Osteocyte (in vitro differentiated cells): ENCODE results near the gene PLCB1. TPM values are rescaled to one million over a fixed set of nuclear protein-coding genes. Genes with fewer than 3 reads are reported as not detected.

Source experiments
- DNase-seq: peaks from one replicate; pipeline ENCODE4 v3.0.0; 2021; ENCODE audit warnings: mixed read lengths; ENCODE audit not compliant: unreplicated experiment; ENCODE audit errors: extremely low spot score
- H3K27ac Mint-ChIP-seq: one replicate; pipeline ENCODE4 v1.8.0; 2021; ENCODE audit warnings: mild to moderate bottlenecking, mixed read lengths; ENCODE audit not compliant: unreplicated experiment
- H3K27me3 Mint-ChIP-seq: one replicate; pipeline ENCODE4 v1.8.0; 2021; ENCODE audit warnings: mixed read lengths; ENCODE audit not compliant: unreplicated experiment
- H3K36me3 Mint-ChIP-seq: one replicate; pipeline ENCODE4 v1.8.0; 2021; ENCODE audit warnings: mixed read lengths; ENCODE audit not compliant: unreplicated experiment
- H3K4me1 Mint-ChIP-seq: one replicate; pipeline ENCODE4 v1.8.0; 2021; ENCODE audit warnings: mixed read lengths; ENCODE audit not compliant: unreplicated experiment
- H3K4me3 Mint-ChIP-seq: one replicate; pipeline ENCODE4 v1.8.0; 2021; ENCODE audit warnings: mild to moderate bottlenecking, moderate library complexity, mixed read lengths; ENCODE audit not compliant: unreplicated experiment
- H3K9me3 Mint-ChIP-seq: one replicate; pipeline ENCODE4 v1.8.0; 2021; ENCODE audit warnings: mixed read lengths; ENCODE audit not compliant: unreplicated experiment
- total RNA-seq: library from RNA; stranded (reverse); gene quantifications from 2 replicates; pipeline ENCODE4 v1.2.1, GENCODE V29; 2021
- TF ChIP-seq, protein P1 (sequence below): fragments of 200-600 bp; sonication (generic); IDR thresholded peaks from 2 replicates; pipeline ENCODE4 v1.5.0; 2021; ENCODE audit warnings: antibody characterized with exemption, mild to moderate bottlenecking, moderate library complexity

Gene PLCB1
- total RNA-seq, 1 donor from 2014 or later = 33.3 TPM

- Mint-ChIP-seq H3K36me3 (peaks cover 3% of the 10 kb centered on the region), H3K4me1 (peaks cover 5% of the 10 kb centered on the region), H3K9me3 (no peaks in the 10 kb centered on the region), H3K4me3 (no peak overlapping the region), H3K27ac (no peak overlapping the region), H3K27me3 (no peaks in the 10 kb centered on the region)
- TF ChIP-seq, protein P1, sequence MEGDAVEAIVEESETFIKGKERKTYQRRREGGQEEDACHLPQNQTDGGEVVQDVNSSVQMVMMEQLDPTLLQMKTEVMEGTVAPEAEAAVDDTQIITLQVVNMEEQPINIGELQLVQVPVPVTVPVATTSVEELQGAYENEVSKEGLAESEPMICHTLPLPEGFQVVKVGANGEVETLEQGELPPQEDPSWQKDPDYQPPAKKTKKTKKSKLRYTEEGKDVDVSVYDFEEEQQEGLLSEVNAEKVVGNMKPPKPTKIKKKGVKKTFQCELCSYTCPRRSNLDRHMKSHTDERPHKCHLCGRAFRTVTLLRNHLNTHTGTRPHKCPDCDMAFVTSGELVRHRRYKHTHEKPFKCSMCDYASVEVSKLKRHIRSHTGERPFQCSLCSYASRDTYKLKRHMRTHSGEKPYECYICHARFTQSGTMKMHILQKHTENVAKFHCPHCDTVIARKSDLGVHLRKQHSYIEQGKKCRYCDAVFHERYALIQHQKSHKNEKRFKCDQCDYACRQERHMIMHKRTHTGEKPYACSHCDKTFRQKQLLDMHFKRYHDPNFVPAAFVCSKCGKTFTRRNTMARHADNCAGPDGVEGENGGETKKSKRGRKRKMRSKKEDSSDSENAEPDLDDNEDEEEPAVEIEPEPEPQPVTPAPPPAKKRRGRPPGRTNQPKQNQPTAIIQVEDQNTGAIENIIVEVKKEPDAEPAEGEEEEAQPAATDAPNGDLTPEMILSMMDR = no peak
- no peak for DNase-seq
Observed at GRCh38 chr20:8291873-8292272, 159.8 kb downstream of the PLCB1 start.

- Mint-ChIP-seq H3K4me3 (no peak overlapping the region), H3K9me3 (no peaks in the 10 kb centered on the region), H3K27ac (no peak overlapping the region), H3K36me3 (peaks cover 3% of the 10 kb centered on the region), H3K4me1 (peaks cover 5% of the 10 kb centered on the region), H3K27me3 (no peaks in the 10 kb centered on the region)
- DNase-seq = no peak
- TF ChIP-seq, protein P1 = no peak
Observed at GRCh38 chr20:8292793-8293192, 160.7 kb downstream of the PLCB1 start.

- TF ChIP-seq, protein P1 = no peak
- Mint-ChIP-seq H3K27ac (no peak overlapping the region), H3K4me3 (no peak overlapping the region), H3K4me1 (peaks cover 5% of the 10 kb centered on the region), H3K27me3 (no peaks in the 10 kb centered on the region), H3K9me3 (no peaks in the 10 kb centered on the region), H3K36me3 (peaks cover 3% of the 10 kb centered on the region)
- DNase-seq = no peak
Observed at GRCh38 chr20:8293750-8294149, 161.7 kb downstream of the PLCB1 start.

GRCh38 chr20:8296536-8296935 lies 164.5 kb downstream of the PLCB1 start:
- Mint-ChIP-seq H3K27me3 (no peaks in the 10 kb centered on the region), H3K9me3 (no peaks in the 10 kb centered on the region), H3K4me1 (peaks cover 5% of the 10 kb centered on the region), H3K4me3 (no peak overlapping the region), H3K36me3 (no peaks in the 10 kb centered on the region), H3K27ac (no peak overlapping the region)
- DNase-seq = no peak
- TF ChIP-seq, protein P1 = no peak

DNA sequence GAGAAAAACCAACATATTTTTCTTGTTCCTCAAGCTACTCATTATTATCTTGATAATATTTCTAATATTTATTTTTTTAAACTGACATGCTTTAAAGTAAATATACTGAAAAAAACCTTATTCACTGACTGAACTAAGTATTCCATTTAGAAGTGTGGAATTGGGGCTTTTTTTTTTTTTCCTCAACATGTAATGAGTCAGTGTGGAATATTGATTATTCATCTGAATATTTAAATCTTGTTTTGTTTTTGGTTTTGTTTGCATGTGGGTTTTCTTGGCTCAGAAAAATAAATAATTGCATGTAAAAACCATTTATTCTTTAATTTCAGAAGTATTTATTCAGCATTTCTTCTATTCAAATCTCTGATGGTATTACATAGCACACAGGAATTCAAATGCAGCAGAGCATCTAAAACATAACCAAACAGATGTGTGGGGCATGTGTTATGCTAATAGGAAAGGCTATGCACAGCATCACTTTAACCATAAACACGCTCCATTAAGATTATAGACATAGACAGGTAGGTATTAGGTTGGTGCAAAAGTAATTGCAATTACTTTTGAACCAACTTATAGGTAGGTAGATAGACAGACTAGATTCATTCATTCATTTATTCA lies 166.5 kb downstream of the PLCB1 start:
- Mint-ChIP-seq H3K36me3 (no peaks in the 10 kb centered on the region), H3K4me1 (no peaks in the 10 kb centered on the region), H3K9me3 (no peaks in the 10 kb centered on the region), H3K27ac (no peak overlapping the region), H3K27me3 (no peaks in the 10 kb centered on the region), H3K4me3 (no peak overlapping the region)
- no peak for DNase-seq
- TF ChIP-seq, protein P1 = no peak
